ENCODE data around the gene CPN1. TPM values are rescaled to one million over a fixed set of nuclear protein-coding genes. Genes with fewer than 3 reads are reported as not detected.

Gene CPN1
- total and polyA plus RNA-seq, 2 experiments from 2014 or later: not detected

- Histone ChIP-seq H3F3A (ENCODE audit: insufficient read depth) (peaks cover 34% of the 10 kb centered on the region), H3K9me2 (ENCODE audit: insufficient read depth) (no peaks in the 10 kb centered on the region), H3K4me3 (no peak overlapping the region), H3K4me2 (ENCODE audit: unreplicated experiment) (no peak overlapping the region), H3K9me3 (ENCODE audit: low read depth) (no peaks in the 10 kb centered on the region), H3K36me3 (ENCODE audit: low read depth) (peaks cover 10% of the 10 kb centered on the region; the same call in 1 of the 2 replicates), H3K27me3 (replicated peaks; ENCODE audit: insufficient read depth) (no peaks in the 10 kb centered on the region), H3K4me1 (ENCODE audit: insufficient read depth) (peaks cover 42% of the 10 kb centered on the region), H3K9ac (no peak overlapping the region), H2AFZ (no peak overlapping the region), H3K27ac (no peak overlapping the region), H3K79me2 (ENCODE audit: insufficient read depth) (peaks cover 100% of the 10 kb centered on the region), H4K20me1 (ENCODE audit: insufficient read depth) (no peaks in the 10 kb centered on the region)
- WGBS, 2 experiments (ENCODE audit: low coverage in 1 of 2, low lambda C conversion rate in 2 of 2, missing lambda C conversion rate in 2 of 2): 89% methylated on average over 8 of the region's 8 CpGs
- no peak for DNase-seq
- TF ChIP-seq EZH2phosphoT487 (IDR thresholded peaks at IDR 0.05; ENCODE audit: insufficient read depth, low read depth) (no peak), EZH2 (IDR thresholded peaks at IDR 0.05; ENCODE audit: insufficient read depth, poor library complexity, severe bottlenecking) (no peak)
- in situ Hi-C loops (cut with MboI): no loop called here
These were observed 82.2 kb downstream of the CPN1 start for GRCh38 chr10:99999319-100000108.

- Histone ChIP-seq H3K36me3 (ENCODE audit: low read depth) (peaks cover 10% of the 10 kb centered on the region; the same call in 1 of the 2 replicates), H3F3A (ENCODE audit: insufficient read depth) (peaks cover 34% of the 10 kb centered on the region), H2AFZ (no peak overlapping the region), H3K79me2 (ENCODE audit: insufficient read depth) (peaks cover 100% of the 10 kb centered on the region), H3K9me2 (ENCODE audit: insufficient read depth) (no peaks in the 10 kb centered on the region), H3K4me3 (no peak overlapping the region), H3K27ac (no peak overlapping the region), H3K4me2 (ENCODE audit: unreplicated experiment) (no peak overlapping the region), H3K4me1 (ENCODE audit: insufficient read depth) (peaks cover 44% of the 10 kb centered on the region), H3K9me3 (ENCODE audit: low read depth) (no peaks in the 10 kb centered on the region), H3K9ac (no peak overlapping the region), H3K27me3 (replicated peaks; ENCODE audit: insufficient read depth) (no peaks in the 10 kb centered on the region), H4K20me1 (ENCODE audit: insufficient read depth) (no peaks in the 10 kb centered on the region)
- TF ChIP-seq EZH2 (IDR thresholded peaks at IDR 0.05; ENCODE audit: insufficient read depth, poor library complexity, severe bottlenecking): no peak
- no peak for TF ChIP-seq EZH2phosphoT487 (IDR thresholded peaks at IDR 0.05; ENCODE audit: insufficient read depth, low read depth)
- 87 to 89% methylated on average over 6 of the region's 6 CpGs for WGBS, 2 experiments (ENCODE audit: low coverage in 1 of 2, low lambda C conversion rate in 2 of 2, missing lambda C conversion rate in 2 of 2)
- in situ Hi-C loops (cut with MboI): no loop called here
- DNase-seq: no peak
These were observed 82.8 kb downstream of the CPN1 start for GRCh38 chr10:99998889-99999288.

- Histone ChIP-seq H3K27ac (peak overlapping the region; percentile 45), H2AFZ (0 out of 2 replicates have a peak overlapping the region, but pooled peaks have one; percentile 9), H3K9me3 (ENCODE audit: low read depth) (no peaks in the 10 kb centered on the region), H3K27me3 (replicated peaks; ENCODE audit: insufficient read depth) (no peaks in the 10 kb centered on the region), H3K9ac (peak overlapping the region; percentile 53), H3K9me2 (ENCODE audit: insufficient read depth) (no peaks in the 10 kb centered on the region), H3F3A (ENCODE audit: insufficient read depth) (peaks cover 39% of the 10 kb centered on the region), H4K20me1 (ENCODE audit: insufficient read depth) (no peaks in the 10 kb centered on the region), H3K4me1 (ENCODE audit: insufficient read depth) (peaks cover 44% of the 10 kb centered on the region), H3K4me3 (peak overlapping the region; percentile 51), H3K4me2 (ENCODE audit: unreplicated experiment) (peak overlapping the region; percentile 72), H3K36me3 (ENCODE audit: low read depth) (peaks cover 13% of the 10 kb centered on the region; the same call in 1 of the 2 replicates), H3K79me2 (ENCODE audit: insufficient read depth) (peaks cover 100% of the 10 kb centered on the region)
- WGBS, 2 experiments (ENCODE audit: low coverage in 1 of 2, low lambda C conversion rate in 2 of 2, missing lambda C conversion rate in 2 of 2): 28 to 32% methylated on average over 4 of the region's 4 CpGs
- DNase-seq: peak; percentile 36
- in situ Hi-C loops (cut with MboI): no loop called here
- no peak for TF ChIP-seq EZH2 (IDR thresholded peaks at IDR 0.05; ENCODE audit: insufficient read depth, poor library complexity, severe bottlenecking)
- TF ChIP-seq EZH2phosphoT487 (IDR thresholded peaks at IDR 0.05; ENCODE audit: insufficient read depth, low read depth): no peak
These were observed 84.7 kb downstream of the CPN1 start for GRCh38 chr10:99996671-99997648.

- Histone ChIP-seq H3K27me3 (replicated peaks; ENCODE audit: insufficient read depth) (no peaks in the 10 kb centered on the region), H4K20me1 (ENCODE audit: insufficient read depth) (no peaks in the 10 kb centered on the region), H2AFZ (no peak overlapping the region), H3K9ac (no peak overlapping the region), H3K9me2 (ENCODE audit: insufficient read depth) (no peaks in the 10 kb centered on the region), H3K4me2 (ENCODE audit: unreplicated experiment) (no peak overlapping the region), H3K9me3 (ENCODE audit: low read depth) (no peaks in the 10 kb centered on the region), H3K36me3 (ENCODE audit: low read depth) (peaks cover 13% of the 10 kb centered on the region; the same call in 1 of the 2 replicates), H3K27ac (0 out of 2 replicates have a peak overlapping the region, but pooled peaks have one; percentile 67), H3F3A (ENCODE audit: insufficient read depth) (peaks cover 35% of the 10 kb centered on the region), H3K79me2 (ENCODE audit: insufficient read depth) (peaks cover 100% of the 10 kb centered on the region), H3K4me3 (no peak overlapping the region), H3K4me1 (ENCODE audit: insufficient read depth) (peaks cover 38% of the 10 kb centered on the region)
- DNase-seq: no peak
- in situ Hi-C loops (cut with MboI): no loop called here
- no peak for TF ChIP-seq EZH2phosphoT487 (IDR thresholded peaks at IDR 0.05; ENCODE audit: insufficient read depth, low read depth)
- TF ChIP-seq EZH2 (IDR thresholded peaks at IDR 0.05; ENCODE audit: insufficient read depth, poor library complexity, severe bottlenecking): no peak
- WGBS, 2 experiments (ENCODE audit: low coverage in 1 of 2, low lambda C conversion rate in 2 of 2, missing lambda C conversion rate in 2 of 2): 85 to 88% methylated on average over 3 of the region's 3 CpGs
These were observed 86.0 kb downstream of the CPN1 start for GRCh38 chr10:99995713-99996112.
